IPS-11a (cell line): ENCODE results near the gene TAF9B.
"Not testable (repeated sequence)": the region's sequence is repeated elsewhere in the genome, so short reads cannot be mapped to it uniquely, and the experiment has no call there.

Source experiments
- H3K4me3 ChIP-seq: one replicate; pipeline ENCODE4 v1.5.1; 2013; ENCODE audit warnings: low read depth, low read length, control low read depth

TAF9B gene, protein sequence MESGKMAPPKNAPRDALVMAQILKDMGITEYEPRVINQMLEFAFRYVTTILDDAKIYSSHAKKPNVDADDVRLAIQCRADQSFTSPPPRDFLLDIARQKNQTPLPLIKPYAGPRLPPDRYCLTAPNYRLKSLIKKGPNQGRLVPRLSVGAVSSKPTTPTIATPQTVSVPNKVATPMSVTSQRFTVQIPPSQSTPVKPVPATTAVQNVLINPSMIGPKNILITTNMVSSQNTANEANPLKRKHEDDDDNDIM

DNA sequence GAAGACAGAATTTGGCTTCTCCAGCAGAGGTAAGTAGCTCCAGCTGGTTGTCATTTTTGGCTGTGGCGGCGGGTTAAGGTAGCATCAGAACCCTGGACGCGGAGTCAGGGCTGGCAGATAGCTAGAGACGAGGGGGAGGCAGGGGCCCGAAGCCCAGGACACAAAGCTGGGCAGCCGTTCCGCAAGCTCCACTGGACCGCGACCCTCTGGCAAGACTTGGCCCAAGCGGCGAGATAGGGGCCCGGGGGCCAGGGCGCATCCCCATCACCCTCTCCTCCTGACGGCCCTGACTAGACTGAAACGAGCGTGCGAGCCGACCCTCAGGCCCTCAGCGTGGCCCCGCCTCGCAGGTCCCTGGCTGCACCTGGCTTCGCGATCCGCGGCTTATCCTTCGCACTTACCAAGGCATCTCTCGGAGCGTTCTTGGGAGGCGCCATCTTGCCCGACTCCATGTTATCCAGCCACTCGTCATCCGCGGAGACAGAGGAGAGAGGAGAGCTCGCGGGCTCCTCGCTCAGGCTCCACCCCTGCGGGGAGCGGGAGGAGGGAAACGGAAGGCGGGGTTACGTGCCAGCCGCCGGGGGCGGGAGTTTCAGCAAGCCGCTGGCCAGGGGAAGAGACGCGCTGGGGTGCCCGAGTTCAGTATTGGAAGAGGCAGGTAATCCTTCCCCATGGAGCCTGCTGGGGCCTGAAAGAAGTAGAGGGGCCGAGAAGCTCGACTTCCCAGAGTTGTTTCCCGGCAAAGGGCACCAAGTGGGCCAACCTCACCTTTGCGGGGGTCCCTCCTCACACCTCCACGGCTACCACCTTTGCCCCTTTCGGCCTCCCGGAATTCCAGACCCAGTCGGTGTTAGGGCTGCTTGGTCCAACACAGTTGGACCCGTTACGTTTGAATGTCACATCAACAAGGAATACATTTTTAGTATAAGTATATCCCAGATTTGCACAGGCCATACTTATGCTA is at the start of gene TAF9B:
Gene TAF9B (minus strand): TSS at position 491 of the 964 bp plus-strand sequence. CDS start 39 bp downstream, at position 452.
- H3K4me3 ChIP-seq = peak within 1 kb of the TSS; percentile 68

- H3K4me3 ChIP-seq = no peak overlapping the region
Observed at GRCh38 chrX:78182881-78183280, 43.4 kb upstream of the TAF9B start.

- no peak overlapping the region for H3K4me3 ChIP-seq
Observed at GRCh38 chrX:78181307-78181706, 41.9 kb upstream of the TAF9B start.

DNA sequence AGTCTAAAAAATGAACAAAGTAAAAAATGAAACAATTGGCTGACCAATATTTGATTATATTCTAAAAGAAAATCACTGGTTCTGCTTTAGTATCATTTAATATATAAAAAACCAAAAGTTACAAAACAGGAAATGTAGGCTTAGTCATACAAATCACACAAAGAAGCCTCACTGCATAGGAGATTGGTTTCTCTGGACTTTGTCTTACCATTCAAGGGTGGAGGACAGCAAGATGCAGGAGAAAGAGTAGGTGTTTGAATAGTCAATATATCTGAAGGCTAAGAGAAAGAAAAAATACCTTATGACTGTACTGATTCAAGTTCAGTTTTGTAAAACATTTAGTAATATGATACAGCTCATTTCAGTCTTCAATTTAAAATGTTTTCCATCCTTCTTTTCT is 28.6 kb upstream of the TAF9B start:
- no peak overlapping the region for H3K4me3 ChIP-seq

GRCh38 chrX:78165425-78165824 is 26.0 kb upstream of the TAF9B start:
- no peak overlapping the region for H3K4me3 ChIP-seq

DNA sequence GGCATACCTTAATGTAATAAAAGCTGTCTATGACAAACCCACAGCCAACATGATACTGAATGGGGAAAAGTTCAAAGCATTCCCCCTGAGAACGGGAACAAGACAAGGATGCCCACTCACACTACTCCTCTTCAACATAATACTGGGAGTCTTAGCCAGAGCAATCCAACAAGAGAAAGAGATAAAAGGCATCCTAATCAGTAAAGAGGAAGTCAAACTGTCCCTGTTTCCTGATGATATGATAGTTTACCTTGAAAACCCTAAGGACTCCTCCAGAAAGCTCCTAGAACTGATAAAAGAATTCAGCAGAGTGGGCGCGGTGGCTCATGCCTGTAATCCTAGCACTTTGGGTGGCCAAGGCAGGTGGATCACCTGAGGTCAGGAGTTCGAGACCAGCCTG is 23.7 kb upstream of the TAF9B start:
- H3K4me3 ChIP-seq = not testable (repeated sequence)

GRCh38 chrX:78160711-78161110 is 21.3 kb upstream of the TAF9B start:
- H3K4me3 ChIP-seq = not testable (repeated sequence)

DNA sequence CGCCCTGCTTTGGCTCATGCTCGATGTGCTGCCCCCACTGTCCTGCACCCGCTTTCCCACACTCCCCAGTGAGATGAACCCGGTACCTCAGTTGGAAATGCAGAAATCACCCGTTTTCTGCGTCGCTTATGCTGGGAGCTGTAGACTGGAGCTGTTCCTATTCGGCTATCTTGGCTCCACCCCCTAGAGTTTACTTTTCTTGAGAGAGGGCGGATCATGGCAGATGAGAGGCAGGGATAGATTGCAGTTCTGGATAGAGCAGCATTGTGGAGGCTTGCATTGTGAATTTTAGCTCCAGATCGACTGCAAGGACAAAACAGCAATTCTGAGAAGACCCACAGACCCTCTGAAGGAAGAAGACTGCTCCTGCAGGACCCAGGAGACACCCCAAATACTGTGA is 18.4 kb upstream of the TAF9B start:
- H3K4me3 ChIP-seq = not testable (repeated sequence)

GRCh38 chrX:78157373-78157772 is 17.9 kb upstream of the TAF9B start:
- not testable (repeated sequence) for H3K4me3 ChIP-seq

DNA sequence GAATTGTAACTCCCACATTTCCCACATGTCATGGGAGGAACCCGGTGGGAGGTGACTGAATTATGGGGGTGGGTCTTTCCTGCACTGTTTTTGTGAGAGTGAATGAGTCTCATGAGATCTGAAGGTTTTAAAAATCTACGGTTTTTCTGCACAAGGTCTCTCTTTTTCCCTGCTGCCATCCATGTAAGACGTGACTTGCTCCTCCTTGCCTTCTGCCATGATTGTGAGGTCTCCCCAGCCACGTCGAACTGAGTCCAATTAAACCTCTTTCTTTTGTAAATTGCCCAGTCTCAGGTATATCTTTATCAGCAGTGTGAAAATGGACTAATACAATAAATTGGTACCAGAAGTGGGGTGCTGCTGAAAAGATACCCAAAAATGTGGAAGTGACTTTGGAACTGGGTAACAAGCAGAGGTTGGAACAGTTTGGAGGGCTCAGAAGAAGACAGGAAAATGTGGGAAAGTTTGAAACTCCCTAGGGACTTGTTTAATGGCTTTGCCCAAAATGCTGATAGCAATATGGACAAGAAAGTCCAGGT is 7.6 kb upstream of the TAF9B start:
- H3K4me3 ChIP-seq = not testable (repeated sequence)

- no peak overlapping the region for H3K4me3 ChIP-seq
Observed at GRCh38 chrX:78140206-78140605, 756 bp upstream of the TAF9B start.

- no peak overlapping the region for H3K4me3 ChIP-seq
Observed at GRCh38 chrX:78133238-78133960, 6.1 kb downstream of the TAF9B start.

GRCh38 chrX:78131117-78131516 is 8.3 kb downstream of the TAF9B start:
- no peak overlapping the region for H3K4me3 ChIP-seq

GRCh38 chrX:78130396-78130795 is 9.1 kb downstream of the TAF9B start:
- no peak overlapping the region for H3K4me3 ChIP-seq

DNA sequence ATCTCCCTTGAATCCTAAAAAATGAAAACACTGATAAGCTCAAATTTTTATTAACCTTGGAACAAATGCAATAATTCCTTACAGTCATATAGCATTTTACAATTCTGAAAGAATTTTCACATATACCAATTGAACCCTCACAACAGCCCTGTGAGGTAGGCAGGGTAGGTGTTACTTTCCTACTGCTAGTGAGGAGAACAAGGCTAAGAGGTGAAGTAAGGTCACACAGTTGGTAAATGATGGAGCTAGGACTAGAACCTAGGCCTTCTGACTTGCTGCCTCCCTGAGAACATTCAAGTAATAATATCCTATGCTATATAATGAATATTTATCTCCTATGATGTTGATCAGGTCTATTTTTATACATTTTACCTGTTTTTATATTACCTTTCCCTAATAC is 9.7 kb downstream of the TAF9B start:
- H3K4me3 ChIP-seq = no peak overlapping the region

DNA sequence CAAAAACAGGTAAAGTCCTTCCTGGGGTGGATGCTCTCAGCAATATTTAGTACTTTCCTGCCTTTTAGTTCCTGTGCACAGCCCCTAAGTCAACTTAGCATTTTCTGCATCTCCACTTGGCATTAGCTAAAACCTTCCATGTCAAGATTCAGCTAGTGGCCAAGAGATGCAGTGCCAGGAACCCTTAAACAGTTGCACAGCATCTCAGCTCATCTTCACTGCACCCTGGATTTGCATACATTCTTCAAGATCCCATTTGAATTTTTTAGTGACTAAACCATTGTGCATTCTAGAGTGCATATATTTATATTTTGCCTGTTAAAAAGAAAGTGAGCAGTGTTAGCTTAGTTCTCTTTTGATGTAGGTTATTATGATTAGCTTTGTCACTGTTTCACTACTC is 13.7 kb downstream of the TAF9B start:
- H3K4me3 ChIP-seq = not testable (repeated sequence)

- H3K4me3 ChIP-seq = no peak overlapping the region
Observed at GRCh38 chrX:78125148-78125547, 14.3 kb downstream of the TAF9B start.

DNA sequence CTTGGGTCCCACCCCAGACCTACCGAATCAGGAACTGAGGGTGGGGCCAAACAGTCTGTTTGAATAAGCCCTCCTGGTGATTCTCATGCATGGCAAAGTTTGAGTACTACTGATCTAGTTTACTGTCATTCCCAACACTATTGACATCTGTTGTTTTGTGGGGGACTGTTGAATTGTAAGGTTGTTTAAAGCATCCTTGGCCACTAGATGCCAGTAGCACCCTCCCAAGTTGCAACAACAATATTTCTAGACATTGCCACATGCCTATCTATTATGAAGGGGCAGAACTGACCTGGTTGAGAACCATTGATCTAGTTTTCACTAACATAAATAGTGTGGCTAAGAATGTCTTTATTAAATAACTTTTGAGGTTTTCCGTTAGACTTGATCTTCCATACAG is 15.1 kb downstream of the TAF9B start:
- no peak overlapping the region for H3K4me3 ChIP-seq

- no peak overlapping the region for H3K4me3 ChIP-seq
Observed at GRCh38 chrX:78123190-78123589, 16.3 kb downstream of the TAF9B start.

- no peak overlapping the region for H3K4me3 ChIP-seq
Observed at GRCh38 chrX:78119521-78120227, 19.8 kb downstream of the TAF9B start.

- no peak overlapping the region for H3K4me3 ChIP-seq
Observed at GRCh38 chrX:78118628-78119027, 20.8 kb downstream of the TAF9B start.
